Suppressor macrophage (primary cell): ENCODE results near the gene CYP27A1.

ENCODE experiments used
- DNase-seq, 4 experiments: peaks; one replicate each; pipeline ENCODE4 v3.0.0-alpha.2; 2020 to 2022

CYP27A1 gene

GRCh38 chr2:218812096-218812815 is 30.3 kb downstream of the CYP27A1 start:
- no peak for DNase-seq

DNA sequence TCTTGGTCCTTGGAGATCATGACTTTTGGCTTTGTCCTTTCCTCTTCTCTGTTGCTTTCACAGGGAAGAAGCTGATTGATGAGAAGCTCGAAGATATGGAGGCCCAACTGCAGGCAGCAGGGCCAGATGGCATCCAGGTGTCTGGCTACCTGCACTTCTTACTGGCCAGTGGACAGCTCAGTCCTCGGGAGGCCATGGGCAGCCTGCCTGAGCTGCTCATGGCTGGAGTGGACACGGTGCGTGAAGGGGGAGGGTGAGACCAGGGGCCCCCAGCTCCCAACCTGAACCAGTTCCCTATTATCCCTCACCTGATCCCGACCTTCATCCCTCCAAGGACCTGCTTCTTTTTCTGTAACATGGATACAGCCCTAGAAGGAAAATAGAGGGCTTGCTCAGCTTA is 30.9 kb downstream of the CYP27A1 start:
- DNase-seq, result no peak

DNA sequence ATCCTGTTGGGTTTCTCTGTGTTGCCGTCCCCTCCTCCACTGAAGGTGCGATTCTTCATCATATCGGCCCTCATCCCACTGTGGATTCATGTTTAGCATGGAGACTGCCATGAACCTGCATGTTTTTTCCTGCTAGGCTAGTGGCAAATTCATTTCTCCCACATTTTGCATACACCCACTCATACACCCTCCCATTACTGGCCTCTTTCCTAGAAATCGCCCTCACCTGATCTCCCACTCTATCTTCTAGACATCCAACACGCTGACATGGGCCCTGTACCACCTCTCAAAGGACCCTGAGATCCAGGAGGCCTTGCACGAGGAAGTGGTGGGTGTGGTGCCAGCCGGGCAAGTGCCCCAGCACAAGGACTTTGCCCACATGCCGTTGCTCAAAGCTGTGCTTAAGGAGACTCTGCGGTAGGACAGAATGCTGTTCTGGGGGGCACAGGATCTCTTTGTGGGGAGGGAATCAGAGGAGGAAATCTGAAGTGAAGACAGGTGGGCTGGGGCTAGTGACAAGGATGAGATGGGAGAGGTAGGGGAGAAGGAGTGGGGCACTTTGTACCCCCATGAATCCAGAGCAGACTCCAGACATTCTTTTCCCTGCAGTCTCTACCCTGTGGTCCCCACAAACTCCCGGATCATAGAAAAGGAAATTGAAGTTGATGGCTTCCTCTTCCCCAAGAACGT is 32.0 kb downstream of the CYP27A1 start:
- peak in 1 of 4 experiments; percentile 34 for DNase-seq

GRCh38 chr2:218814540-218815243 is 32.7 kb downstream of the CYP27A1 start:
- DNase-seq, result peak in 1 of 4 experiments; percentile 40

- DNase-seq, result no peak
Measured at GRCh38 chr2:218815244-218815637, 33.3 kb downstream of the CYP27A1 start.

DNA sequence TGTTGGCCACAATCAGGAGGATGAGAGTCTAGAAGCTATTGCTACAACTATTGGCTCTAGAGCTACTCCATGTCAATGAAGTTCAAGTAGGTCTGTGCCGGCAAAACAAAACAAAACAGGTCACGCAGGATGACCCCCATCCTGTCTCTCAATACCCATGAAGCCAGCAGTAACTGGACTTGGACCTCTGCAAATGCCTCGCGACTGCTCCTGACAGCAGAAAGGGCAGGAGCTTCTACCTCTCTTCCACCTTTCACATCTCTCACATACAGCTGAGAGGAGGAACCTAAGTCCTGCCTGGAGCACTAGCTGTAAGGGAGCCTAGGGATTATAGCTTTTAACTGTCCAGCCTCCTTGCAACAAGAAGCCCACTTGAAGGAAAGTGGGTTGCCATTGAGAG is 33.7 kb downstream of the CYP27A1 start:
- no peak for DNase-seq

GRCh38 chr2:218816561-218817011 is 34.6 kb downstream of the CYP27A1 start:
- DNase-seq, result no peak

GRCh38 chr2:218819093-218819492 is 37.1 kb downstream of the CYP27A1 start:
- DNase-seq, result peak; percentile 47 to 85 (median 69)

- DNase-seq, result no peak
Measured at GRCh38 chr2:218820746-218821369, 38.9 kb downstream of the CYP27A1 start.

DNA sequence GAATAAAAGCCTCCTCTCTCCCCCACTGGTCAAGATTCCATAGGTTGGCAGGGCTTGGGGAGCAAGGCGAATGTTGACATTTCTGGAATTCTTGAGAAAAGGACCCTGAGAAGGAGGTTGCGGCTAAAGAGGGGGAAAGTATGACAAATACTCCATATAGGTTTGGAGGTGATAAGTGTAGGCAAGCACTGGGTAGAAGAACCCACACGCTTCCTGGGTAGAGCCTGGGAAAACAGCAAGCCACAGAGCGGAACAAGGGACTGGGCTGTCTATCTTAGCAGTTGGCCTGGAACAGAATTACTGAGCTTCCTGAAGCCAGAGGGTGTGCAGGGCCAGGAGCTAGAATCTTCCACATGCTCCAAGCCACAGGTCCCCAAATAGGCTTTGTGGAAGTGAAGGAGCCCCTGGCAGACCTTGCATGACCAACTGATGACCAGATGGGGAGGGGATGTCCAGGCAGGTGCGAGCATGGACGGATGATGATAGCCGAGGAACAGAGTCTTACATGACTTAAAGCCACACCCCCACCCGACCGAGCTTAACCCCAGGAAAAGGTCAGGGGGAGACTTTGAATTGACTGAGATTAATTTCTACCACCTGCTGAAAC is 39.8 kb downstream of the CYP27A1 start:
- peak in 1 of 4 experiments; percentile 34 for DNase-seq

DNA sequence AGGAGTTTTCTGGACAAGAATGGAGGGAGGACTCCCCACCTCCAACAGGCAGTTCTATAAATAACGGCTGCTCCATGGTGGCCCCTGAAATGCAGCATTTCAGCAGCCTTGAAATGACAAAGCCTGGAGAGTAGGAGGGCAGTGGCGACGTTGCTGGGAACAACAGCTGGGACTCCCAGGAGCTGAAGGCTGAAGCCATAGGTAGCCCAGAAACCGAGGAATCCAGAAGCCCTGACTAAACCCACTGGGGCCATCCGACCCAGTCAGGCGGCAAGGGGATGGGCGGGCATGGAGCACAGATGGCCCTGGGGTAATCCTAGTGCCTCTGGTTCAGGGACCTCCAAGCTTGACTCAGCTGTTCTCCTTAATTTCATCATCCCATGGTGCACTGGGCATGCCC is 40.7 kb downstream of the CYP27A1 start:
- no peak for DNase-seq

- DNase-seq, result peak in 2 of 4 experiments; percentile 31 to 48
Measured at GRCh38 chr2:218823196-218823855, 41.4 kb downstream of the CYP27A1 start.

GRCh38 chr2:218824004-218824403 is 42.1 kb downstream of the CYP27A1 start:
- DNase-seq, result no peak

GRCh38 chr2:218826791-218827190 is 44.8 kb downstream of the CYP27A1 start:
- no peak for DNase-seq

- no peak for DNase-seq
Measured at GRCh38 chr2:218827701-218828476, 45.9 kb downstream of the CYP27A1 start.

DNA sequence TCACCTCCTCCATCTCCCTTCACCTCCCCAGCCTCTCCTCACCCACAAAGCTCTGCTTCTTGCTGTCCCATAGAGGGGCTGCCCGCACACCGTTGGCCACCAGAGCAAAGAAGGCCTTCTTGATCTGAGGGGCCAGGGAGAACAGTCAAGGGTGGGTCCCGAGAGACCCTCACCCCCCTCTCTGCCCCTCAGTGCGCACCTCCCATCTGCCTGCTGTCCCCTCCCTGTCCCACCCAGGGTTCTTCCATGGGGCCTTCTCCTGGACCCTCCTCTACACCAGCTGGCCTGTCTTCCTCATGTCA is 46.5 kb downstream of the CYP27A1 start:
- no peak for DNase-seq

GRCh38 chr2:218829868-218830451 is 48.0 kb downstream of the CYP27A1 start:
- DNase-seq, result no peak

DNA sequence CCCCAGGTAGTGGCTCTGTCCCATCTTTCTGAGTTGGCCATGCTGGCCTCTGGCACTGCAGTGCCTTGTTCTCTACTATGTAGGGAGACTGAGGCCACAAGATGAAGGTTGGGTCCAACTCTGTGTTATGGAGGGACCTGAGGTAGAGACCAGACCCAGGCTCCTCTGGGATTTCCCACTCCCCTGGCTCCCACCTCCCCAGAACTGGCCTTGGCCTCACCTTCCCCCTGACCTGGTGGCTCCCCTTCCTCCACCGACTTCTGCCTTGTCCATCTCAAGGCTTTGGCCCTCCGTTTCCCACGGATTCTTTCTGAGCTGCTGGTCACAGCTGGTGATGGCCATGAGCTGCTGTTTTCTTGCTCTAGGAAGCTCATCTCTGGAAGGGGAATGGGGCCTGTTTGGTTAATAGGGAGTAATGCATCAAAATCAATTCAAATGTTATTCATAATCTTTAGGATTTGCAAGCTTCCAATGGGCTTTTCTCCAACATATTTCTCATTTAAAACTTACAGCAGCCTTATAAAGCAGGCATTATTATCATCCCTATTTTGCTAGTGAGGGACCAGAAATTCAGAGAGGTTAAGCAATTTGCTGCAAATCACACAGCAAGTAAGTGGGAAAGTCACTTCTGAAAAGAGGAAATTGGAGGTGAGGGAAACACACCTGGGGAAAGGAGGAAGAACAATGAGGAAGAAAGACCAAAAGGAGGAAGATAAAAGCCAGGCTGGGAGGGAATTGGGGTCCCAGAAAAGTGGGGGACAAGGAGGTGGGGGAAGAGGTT is 48.8 kb downstream of the CYP27A1 start:
- no peak for DNase-seq

DNA sequence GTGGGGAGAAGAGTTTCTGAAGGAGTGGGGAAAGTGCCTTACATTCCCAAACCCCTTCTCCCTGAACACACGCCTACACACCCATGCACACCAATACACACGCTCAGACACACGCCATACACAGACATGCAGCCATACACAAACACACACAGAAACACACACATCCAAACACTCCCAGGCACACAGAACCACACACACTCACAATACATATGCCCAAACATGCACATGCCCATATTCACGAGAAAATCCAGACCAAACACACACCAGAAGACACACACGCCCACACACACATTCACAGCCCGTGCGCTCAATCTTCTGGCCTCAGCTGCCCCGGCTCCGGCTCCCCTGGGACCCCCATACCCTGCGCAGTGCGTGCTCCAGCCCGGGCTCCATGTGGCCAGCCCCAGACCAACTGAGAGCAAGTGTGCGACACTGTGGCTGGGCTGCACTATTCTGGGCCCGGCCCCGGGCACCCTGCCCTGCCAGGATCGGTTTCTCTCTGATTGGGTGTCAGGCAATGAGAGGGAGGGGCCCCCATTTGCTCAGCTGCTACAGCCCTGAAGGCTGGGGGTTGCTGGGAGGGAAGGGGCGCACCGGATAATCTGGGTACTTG is 49.5 kb downstream of the CYP27A1 start, which contains the start of gene PRKAG3:
Gene PRKAG3 (minus strand): TSS at position 426 of the 613 bp plus-strand sequence.
- DNase-seq, result no peak

DNA sequence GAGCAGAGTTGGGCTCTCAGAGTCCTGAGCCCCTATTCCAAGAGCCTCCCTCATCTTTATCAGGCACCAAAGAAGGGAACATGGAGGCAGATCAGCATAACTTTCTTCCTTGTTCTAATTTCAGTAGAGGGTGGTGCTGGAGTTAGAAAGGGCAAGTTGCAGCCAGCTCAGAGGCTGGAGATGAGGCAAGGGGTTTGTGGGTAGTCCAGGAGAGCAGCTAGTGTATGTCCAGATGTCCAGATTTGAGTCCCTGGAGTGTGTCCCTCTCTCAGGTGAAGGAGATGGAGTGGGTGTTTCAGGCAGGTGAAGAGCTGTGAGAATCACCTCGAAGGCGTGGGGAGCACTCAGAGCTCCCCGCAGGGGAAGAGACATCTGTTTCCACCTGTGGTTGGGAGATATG is 50.1 kb downstream of the CYP27A1 start:
- DNase-seq, result peak in 1 of 4 experiments; percentile 17
